Glomerular visceral epithelial cell (primary cell): ENCODE data around the gene FGD5.

Experiments used
- DNase-seq: peaks from one replicate; pipeline ENCODE4 v3.0.0-alpha.2; 2016; ENCODE audit errors: extremely low spot score

The FGD5 gene

GRCh38 chr3:14959359-14959943 is 140.7 kb downstream of the FGD5 start:
- no peak for DNase-seq

GRCh38 chr3:14962762-14963161 is 144.0 kb downstream of the FGD5 start:
- peak; percentile 55 for DNase-seq

- no peak for DNase-seq
Observed at GRCh38 chr3:14967285-14967684, 148.5 kb downstream of the FGD5 start.

- DNase-seq = no peak
Observed at GRCh38 chr3:14969671-14970070, 150.9 kb downstream of the FGD5 start.

GRCh38 chr3:14976317-14976716 is 157.6 kb downstream of the FGD5 start:
- DNase-seq = no peak

- DNase-seq = no peak
Observed at GRCh38 chr3:14980689-14981088, 161.9 kb downstream of the FGD5 start.
